Breast epithelium (tissue), 4 donors: ENCODE measurements around the gene CEP97. TPM values are rescaled to one million over a fixed set of nuclear protein-coding genes. Genes with fewer than 3 reads are reported as not detected.

Experiments used
- DNase-seq, 2 donors: peaks; one replicate each; pipeline ENCODE4 v3.0.0-alpha.2; 2019; ENCODE audit warnings: low spot score in 2 of 2
- H3K27ac ChIP-seq, 2 donors: fragments of 200-600 bp; sonication (generic) in 1 of 2; one replicate each; pipeline ENCODE4 v1.5.1; 2016 to 2019; ENCODE audit warnings: mild to moderate bottlenecking in 1 of 2
- H3K27me3 ChIP-seq, 2 donors: fragments of 200-600 bp; sonication (generic) in 1 of 2; one replicate each; pipeline versions ENCODE4 v1.5.1 to v1.6.0; 2017 to 2019; ENCODE audit warnings: control low read depth in 1 of 2, mild to moderate bottlenecking in 1 of 2
- H3K36me3 ChIP-seq: fragments of 200-600 bp; one replicate; pipeline ENCODE4 v1.5.1; 2019
- H3K4me1 ChIP-seq, 2 donors: fragments of 200-600 bp; sonication (generic); one replicate each; pipeline ENCODE4 v1.5.1; 2016 to 2019; ENCODE audit warnings: control low read depth in 1 of 2
- H3K4me3 ChIP-seq, 3 donors: fragments of 200-600 bp; sonication (generic); 1 replicate in 2 of 3; 2 replicates in 1 of 3; pipeline ENCODE4 v1.5.1; 2016 to 2019; ENCODE audit warnings: mild to moderate bottlenecking in 3 of 3, moderate library complexity in 2 of 3
- H3K9me3 ChIP-seq, 2 donors: fragments of 200-600 bp; sonication (generic) in 1 of 2; one replicate each; pipeline ENCODE4 v1.5.1; 2016 to 2019; ENCODE audit warnings: control low read depth in 1 of 2
- POLR2A ChIP-seq: fragments of 450-650 bp; IDR thresholded peaks from one replicate; pipeline ENCODE4 v1.6.1; 2016; ENCODE audit warnings: antibody characterized with exemption, mild to moderate bottlenecking, moderate library complexity
- POLR2AphosphoS5 ChIP-seq, 3 donors: sonication (generic); formaldehyde crosslinking; IDR thresholded peaks; one replicate each; pipeline ENCODE4 v1.6.1; 2017; ENCODE audit warnings: antibody characterized with exemption in 3 of 3
- intact Hi-C: fragments of 100-400 bp; cut with DNase I; formaldehyde crosslinking; loops from one replicate; pipeline ENCODE4 v1.15.1; 2023; ENCODE audit warnings: low total_unique reads
- total RNA-seq, 3 donors: library from RNA; depleted of rRNA; stranded (reverse); fragments of >200 nt; gene quantifications; one replicate each; pipeline ENCODE4 v1.1.0, GENCODE V29; 2016
- TF ChIP-seq, protein P1 (sequence below), 3 donors: fragments of 450-650 bp; IDR thresholded peaks; one replicate each; pipeline ENCODE4 v1.5.1; 2016 to 2017; ENCODE audit warnings: antibody characterized with exemption in 3 of 3, mild to moderate bottlenecking in 3 of 3, moderate library complexity in 3 of 3

CEP97 gene
- total RNA-seq, 3 donors from 2014 or later = 7.4 to 13.2 (median 12.1) TPM

DNA sequence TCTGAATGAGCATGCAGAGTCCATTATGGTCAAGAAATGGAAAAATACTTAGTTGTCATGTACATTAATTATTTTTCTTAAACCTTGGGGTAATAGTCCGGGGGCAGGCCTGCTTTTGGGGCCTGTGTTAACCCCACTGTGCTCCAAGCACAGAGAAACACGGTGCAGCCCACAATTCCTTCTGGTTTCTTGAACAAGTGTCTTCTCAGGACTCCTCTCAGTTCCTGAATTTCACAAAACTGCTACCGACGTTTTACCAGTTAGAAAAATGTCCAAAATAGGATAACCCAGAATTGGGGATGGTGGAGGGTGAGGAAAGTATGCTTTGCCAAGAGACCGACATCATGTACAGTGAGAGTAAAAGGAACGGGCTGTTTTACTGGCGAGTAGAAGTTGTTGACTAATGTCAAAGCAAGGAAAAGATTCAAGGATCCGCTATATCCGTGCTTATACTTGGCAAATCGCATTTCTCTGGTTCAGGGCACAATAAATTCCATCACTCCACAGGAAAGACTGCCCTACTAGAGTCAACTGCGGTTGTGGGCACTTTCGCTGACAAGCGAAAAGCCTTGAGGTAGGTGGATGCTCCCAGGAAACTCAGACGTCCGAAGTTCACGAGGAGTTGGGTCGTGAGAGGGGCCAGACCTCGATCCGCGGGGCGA, 54.1 kb downstream of the CEP97 start:
- H3K36me3 ChIP-seq = no peaks in the 10 kb centered on the region
- peak overlapping the region; percentile 84 to 89 for H3K27ac ChIP-seq
- H3K27me3 ChIP-seq = no peaks in the 10 kb centered on the region
- intact Hi-C loops = no loop called here
- H3K9me3 ChIP-seq = no peaks in the 10 kb centered on the region
- DNase-seq = no peak
- peak in 1 of 3 donors; percentile 38 for TF ChIP-seq POLR2AphosphoS5 (IDR thresholded peaks at IDR 0.05)
- TF ChIP-seq POLR2A = no peak
- no peaks in the 10 kb centered on the region for H3K4me1 ChIP-seq
- peak overlapping the region; percentile 75 to 86 (median 86) for H3K4me3 ChIP-seq

DNA sequence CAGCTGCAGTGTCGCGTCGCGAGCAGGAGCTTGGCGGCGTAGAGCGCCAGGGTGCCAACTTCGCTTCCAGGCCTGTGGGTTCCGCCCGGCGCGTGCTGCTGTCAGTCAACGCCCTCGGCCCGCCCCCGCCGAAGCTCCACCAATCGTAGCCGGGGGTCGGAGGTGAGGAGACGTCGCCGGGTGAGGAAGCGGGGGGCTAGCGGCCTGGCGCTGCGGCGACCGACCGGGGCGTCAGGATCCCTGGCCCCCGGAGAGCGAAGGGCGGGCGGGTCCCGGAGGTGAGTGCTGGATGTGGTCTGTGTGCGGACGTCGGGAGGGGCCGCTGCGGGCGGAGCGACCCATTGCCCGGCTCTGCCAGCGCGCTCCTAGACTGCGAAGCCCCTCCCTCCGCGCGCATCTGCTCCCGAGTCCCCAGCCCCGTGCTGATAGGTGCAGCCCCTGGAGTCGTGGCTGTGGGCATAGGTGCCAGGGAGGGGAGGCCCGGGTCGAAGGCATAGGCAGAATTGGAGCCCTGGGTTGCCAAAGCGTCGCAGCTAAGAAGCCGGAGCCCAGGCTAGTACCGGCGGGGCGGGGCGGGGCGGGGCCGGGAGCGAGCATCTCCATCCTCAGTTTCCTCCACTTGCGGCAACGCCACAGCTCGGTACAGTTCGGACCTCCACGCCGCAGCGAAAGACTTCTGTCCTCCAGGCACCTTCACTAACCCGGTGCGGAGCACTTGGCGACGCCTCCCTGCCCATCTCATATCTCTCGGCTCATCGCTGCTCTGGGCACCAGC, 54.8 kb downstream of the CEP97 start, which contains the start of gene NXPE3:
TSS of gene NXPE3 (plus strand) at position 165 of the 775 bp plus-strand sequence. CDS start 6,386 bp downstream, outside the sequence.
- Histone ChIP-seq H3K27me3 (no peaks in the 10 kb centered on the region), H3K9me3 (no peaks in the 10 kb centered on the region), H3K27ac (peak within 1 kb of the TSS; percentile 84 to 89), H3K4me1 (no peaks in the 10 kb centered on the region), H3K4me3 (peak within 1 kb of the TSS; percentile 75 to 86 (median 86)), H3K36me3 (no peaks in the 10 kb centered on the region)
- TF ChIP-seq, protein P1, sequence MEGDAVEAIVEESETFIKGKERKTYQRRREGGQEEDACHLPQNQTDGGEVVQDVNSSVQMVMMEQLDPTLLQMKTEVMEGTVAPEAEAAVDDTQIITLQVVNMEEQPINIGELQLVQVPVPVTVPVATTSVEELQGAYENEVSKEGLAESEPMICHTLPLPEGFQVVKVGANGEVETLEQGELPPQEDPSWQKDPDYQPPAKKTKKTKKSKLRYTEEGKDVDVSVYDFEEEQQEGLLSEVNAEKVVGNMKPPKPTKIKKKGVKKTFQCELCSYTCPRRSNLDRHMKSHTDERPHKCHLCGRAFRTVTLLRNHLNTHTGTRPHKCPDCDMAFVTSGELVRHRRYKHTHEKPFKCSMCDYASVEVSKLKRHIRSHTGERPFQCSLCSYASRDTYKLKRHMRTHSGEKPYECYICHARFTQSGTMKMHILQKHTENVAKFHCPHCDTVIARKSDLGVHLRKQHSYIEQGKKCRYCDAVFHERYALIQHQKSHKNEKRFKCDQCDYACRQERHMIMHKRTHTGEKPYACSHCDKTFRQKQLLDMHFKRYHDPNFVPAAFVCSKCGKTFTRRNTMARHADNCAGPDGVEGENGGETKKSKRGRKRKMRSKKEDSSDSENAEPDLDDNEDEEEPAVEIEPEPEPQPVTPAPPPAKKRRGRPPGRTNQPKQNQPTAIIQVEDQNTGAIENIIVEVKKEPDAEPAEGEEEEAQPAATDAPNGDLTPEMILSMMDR (IDR thresholded peaks at IDR 0.05) = no peak
- TF ChIP-seq POLR2AphosphoS5 (IDR thresholded peaks at IDR 0.05) = peak in 1 of 3 donors; percentile 49
- no peak for TF ChIP-seq POLR2A
- peak; percentile 84 to 85 for DNase-seq
- intact Hi-C loops = no loop called here

- H3K27ac ChIP-seq = peak overlapping the region; percentile 84 to 89
- DNase-seq = no peak
- no peaks in the 10 kb centered on the region for H3K4me1 ChIP-seq
- peak overlapping the region; percentile 75 to 86 (median 86) for H3K4me3 ChIP-seq
- intact Hi-C loops = no loop called here
- TF ChIP-seq POLR2AphosphoS5 (IDR thresholded peaks at IDR 0.05) = no peak
- TF ChIP-seq, protein P1 (IDR thresholded peaks at IDR 0.05) = no peak
- no peaks in the 10 kb centered on the region for H3K27me3 ChIP-seq
- no peaks in the 10 kb centered on the region for H3K36me3 ChIP-seq
- no peaks in the 10 kb centered on the region for H3K9me3 ChIP-seq
Measured at GRCh38 chr3:101779822-101780381, 55.5 kb downstream of the CEP97 start.

GRCh38 chr3:101780661-101781060, 56.2 kb downstream of the CEP97 start:
- H3K9me3 ChIP-seq = no peaks in the 10 kb centered on the region
- no peak overlapping the region for H3K27ac ChIP-seq
- intact Hi-C loops = no loop called here
- H3K4me3 ChIP-seq = peak overlapping the region in 1 of 3 donors; percentile 86
- TF ChIP-seq, protein P1 (IDR thresholded peaks at IDR 0.05) = no peak
- no peak for TF ChIP-seq POLR2A
- TF ChIP-seq POLR2AphosphoS5 (IDR thresholded peaks at IDR 0.05) = no peak
- no peak for DNase-seq
- H3K36me3 ChIP-seq = no peaks in the 10 kb centered on the region
- no peaks in the 10 kb centered on the region for H3K4me1 ChIP-seq
- no peaks in the 10 kb centered on the region for H3K27me3 ChIP-seq

GRCh38 chr3:101781166-101781565, 56.8 kb downstream of the CEP97 start:
- Histone ChIP-seq H3K27me3 (no peaks in the 10 kb centered on the region), H3K9me3 (no peaks in the 10 kb centered on the region), H3K4me3 (no peak overlapping the region), H3K27ac (no peak overlapping the region), H3K36me3 (no peaks in the 10 kb centered on the region), H3K4me1 (no peaks in the 10 kb centered on the region)
- no peak for TF ChIP-seq POLR2AphosphoS5 (IDR thresholded peaks at IDR 0.05)
- TF ChIP-seq POLR2A = no peak
- TF ChIP-seq, protein P1 (IDR thresholded peaks at IDR 0.05) = no peak
- intact Hi-C loops = no loop called here
- no peak for DNase-seq
